ENCODE measurements around the gene UBE2M.
A peak's percentile ranks its signal among the peaks of the same experiment; 100 is the strongest.
"Not testable (repeated sequence)": the region's sequence is repeated elsewhere in the genome, so short reads cannot be mapped to it uniquely, and the experiment has no call there.

The UBE2M gene

GRCh38 chr19:58558066-58558622, at the start of gene UBE2M:
Gene UBE2M, minus strand, starts transcription at chr19:58558611. Its CDS starts 230 bp downstream, at chr19:58558381.
- ATAC-seq (no peak), DNase-seq (no peak)

- peak; percentile 3 for DNase-seq
- ATAC-seq, result not testable (repeated sequence)
Observed at GRCh38 chr19:58607213-58607612, 48.8 kb upstream of the UBE2M start.

DNA sequence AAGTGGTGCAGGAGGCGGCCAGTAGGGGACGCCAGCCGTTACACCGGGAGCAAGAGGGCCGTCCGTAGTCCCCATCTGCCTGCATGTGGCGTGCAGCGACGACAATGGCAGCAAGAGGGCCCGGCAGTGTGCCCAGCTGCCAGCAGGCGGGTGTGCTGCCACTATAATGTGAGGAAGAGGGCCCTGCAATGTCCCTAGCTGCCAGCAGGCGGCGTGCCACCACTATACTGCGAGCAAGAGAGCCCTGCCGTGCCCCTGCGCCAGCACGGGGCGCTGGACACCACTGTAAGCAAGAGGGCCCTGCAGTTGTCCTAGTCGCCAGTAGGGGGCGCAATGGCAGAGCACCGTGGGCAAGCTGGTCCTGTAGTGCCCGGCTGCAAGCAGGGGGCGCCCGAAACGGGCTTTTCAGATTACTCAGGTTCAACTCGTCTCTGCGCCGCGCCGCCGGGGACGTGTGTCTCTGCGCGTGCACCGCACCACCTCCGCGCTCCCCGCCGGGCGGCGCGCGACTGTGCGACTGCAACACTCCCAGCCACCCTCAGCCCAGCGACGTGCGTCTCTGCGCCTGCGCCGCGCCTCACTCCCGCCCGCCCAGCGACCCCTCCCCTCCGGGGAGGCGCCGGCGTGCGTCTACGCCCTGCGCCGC, 48.0 kb upstream of the UBE2M start:
- ATAC-seq, result not testable (repeated sequence)
- DNase-seq, result peak; percentile 4

- DNase-seq, result no peak
Observed at GRCh38 chr19:58586133-58586765, 27.8 kb upstream of the UBE2M start.

GRCh38 chr19:58585442-58586132, 27.2 kb upstream of the UBE2M start:
- DNase-seq, result no peak

More at GRCh38 chr19:58586133-58586765, 27.8 kb upstream of the UBE2M start:
- no peak for ATAC-seq

GRCh38 chr19:58584498-58585441, 26.4 kb upstream of the UBE2M start:
- DNase-seq (peak; percentile 2), ATAC-seq (no peak)

More at GRCh38 chr19:58585442-58586132, 27.2 kb upstream of the UBE2M start:
- ATAC-seq, result no peak

DNA sequence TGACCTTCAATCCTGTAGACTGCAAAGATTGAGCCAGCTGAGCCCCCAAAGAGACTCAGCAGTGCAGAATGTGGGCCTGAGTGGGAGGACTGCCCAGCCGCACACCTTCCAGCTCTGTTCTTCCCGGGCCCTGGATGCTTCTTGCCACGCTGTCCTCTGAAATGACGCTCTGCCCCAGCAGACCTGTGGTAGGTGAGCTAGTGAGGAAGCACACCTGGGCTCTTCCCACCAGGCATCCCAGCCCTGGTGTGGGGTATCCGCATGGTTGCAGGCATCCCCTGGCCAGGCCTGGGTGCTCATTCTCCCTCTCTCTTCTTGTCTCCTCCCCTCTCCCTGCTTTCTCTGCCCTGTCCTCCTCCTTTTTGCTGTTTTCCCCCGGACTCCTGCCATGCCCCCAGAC, 24.6 kb upstream of the UBE2M start:
- DNase-seq, result no peak
- ATAC-seq, result no peak

GRCh38 chr19:58581227-58582141, 23.1 kb upstream of the UBE2M start:
- ATAC-seq (peak; percentile 93), DNase-seq (peak; percentile 93)

- peak; percentile 3 for DNase-seq
- no peak for ATAC-seq
Observed at GRCh38 chr19:58579473-58580142, 21.2 kb upstream of the UBE2M start.

DNA sequence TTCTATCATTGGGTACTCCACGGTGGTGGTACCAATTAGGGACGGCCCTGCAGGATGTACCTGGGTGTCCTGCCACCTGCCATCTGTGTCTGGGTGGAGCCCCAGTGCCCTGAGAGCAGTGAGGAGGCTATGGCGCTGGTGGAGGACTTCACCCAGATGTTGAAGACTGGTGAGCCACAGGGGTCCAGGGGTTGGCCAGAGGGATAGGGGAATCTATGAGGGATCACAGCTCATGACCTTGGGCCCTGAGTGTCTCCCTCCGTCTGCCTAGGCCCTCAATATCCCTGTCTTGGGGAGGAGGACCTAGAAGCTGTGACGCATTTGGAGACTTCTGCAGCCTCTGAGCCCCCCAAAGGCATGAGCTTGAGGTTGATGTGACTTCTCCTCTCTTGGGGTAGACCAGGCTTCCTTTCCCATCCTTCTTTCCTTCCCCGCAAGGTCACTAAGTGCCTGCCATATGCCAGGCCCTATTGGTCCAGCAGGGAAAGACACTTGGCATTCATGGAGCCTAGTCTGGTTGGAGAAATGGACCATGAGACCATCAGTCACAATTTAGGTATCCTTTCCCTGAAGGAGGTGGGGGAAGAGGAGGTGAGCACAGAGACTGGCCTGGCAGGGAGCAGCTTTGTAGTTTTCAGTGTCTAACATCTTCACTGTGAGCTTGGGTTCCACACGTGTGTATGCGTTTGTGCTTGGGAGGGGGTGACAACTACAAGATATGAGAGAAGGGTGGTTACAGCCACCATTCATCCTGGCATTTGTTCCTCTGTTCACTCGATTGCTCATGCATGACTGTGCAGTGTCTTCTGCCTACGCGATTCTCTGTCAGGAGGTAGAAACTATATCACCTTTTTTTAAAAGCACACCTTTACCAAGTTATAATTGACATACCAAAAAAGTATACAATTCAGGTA, 19.9 kb upstream of the UBE2M start:
- peak; percentile 19 for DNase-seq
- ATAC-seq, result no peak

DNA sequence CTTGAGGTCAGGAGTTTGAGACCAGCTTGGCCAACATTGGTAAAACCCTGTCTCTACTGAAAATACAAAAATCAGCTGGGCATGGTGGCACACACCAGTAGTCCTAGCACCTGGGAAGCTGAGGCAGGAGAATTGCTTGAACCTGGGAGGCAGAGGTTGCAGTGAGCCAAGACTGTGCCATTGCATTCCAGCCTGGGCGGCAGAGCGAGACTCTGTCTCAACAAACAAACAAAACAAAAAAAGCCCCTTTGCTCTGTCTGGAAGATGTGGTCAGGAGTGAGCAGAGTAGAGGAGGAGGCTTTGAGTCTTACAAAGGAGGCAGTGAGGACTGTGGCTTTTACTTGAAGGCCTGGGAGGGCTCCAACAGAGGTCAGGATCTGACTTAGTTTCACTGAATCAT, 19.2 kb upstream of the UBE2M start:
- DNase-seq, result peak; percentile 3
- not testable (repeated sequence) for ATAC-seq

- peak; percentile 86 for DNase-seq
- ATAC-seq, result peak; percentile 50
Observed at GRCh38 chr19:58575183-58576041, 17.0 kb upstream of the UBE2M start.

DNA sequence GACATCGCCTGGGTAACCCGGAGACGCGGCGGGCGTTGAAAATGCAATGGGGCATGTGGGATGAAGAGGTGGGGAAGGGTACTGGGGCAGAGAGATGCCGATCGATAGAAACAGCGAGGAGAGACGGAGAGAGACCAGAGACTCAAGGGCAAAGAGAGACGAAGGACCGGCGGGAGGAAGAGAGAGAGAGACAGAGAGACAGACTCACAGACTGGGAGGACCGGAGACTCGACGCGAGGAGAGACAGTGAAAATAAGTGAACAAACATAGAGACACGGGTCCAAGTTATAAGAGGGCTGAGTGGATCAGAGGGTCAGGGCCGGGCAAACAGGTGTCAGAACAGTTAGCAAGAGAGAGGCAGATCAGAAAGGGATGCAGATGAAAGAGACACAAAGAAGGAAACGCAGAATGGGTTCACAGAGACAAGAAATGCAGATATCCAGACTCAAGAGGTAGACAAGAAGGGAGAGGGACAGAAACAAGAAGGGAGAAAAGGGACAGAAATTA, 15.3 kb upstream of the UBE2M start:
- DNase-seq (no peak), ATAC-seq (no peak)

DNA sequence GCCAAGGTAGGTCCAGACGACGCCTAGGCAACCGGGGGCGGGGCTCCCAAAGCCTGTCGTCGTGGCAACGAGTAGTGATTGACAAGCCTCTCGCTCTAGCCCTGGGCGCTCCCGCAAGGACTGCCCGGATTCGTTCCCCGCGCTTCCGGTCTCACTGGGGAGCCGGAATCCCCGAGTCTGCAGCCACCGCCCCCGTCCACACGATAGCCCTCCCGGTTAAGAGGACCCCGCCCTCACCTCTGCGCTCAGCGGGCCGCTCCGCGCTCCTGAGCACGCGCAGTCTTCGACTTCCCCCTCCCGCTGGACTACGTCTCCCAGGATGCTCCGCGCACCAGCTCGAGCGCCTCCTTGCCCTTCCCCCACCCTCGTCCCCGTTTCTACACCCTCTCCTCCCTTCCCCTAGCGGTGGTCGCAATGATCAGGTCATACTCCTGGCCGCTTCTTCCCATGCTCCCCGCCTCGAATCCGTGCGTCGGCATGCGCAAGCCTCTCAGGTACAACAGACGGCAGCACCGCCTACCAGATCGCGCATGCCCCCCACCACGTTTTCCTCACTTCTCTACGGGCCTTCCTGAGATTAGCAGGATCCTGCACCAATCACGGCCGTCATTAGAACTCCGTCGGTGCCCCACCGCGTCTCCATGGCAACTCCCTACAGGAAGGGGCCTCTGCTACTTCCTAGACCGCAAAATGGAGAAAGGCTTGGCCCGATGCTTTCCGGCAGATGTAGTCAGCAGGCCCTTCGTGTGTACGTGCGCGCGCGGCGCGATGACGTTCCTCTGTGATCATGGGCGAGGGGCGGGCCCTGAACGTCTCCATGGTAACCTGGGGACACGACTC, 14.6 kb upstream of the UBE2M start, which contains the start of gene MZF1:
MZF1 (minus strand) TSS at position 518 of the 840 bp plus-strand sequence. CDS start 1,946 bp downstream, outside the sequence.
- peak; percentile 68 for ATAC-seq
- DNase-seq, result peak; percentile 99

DNA sequence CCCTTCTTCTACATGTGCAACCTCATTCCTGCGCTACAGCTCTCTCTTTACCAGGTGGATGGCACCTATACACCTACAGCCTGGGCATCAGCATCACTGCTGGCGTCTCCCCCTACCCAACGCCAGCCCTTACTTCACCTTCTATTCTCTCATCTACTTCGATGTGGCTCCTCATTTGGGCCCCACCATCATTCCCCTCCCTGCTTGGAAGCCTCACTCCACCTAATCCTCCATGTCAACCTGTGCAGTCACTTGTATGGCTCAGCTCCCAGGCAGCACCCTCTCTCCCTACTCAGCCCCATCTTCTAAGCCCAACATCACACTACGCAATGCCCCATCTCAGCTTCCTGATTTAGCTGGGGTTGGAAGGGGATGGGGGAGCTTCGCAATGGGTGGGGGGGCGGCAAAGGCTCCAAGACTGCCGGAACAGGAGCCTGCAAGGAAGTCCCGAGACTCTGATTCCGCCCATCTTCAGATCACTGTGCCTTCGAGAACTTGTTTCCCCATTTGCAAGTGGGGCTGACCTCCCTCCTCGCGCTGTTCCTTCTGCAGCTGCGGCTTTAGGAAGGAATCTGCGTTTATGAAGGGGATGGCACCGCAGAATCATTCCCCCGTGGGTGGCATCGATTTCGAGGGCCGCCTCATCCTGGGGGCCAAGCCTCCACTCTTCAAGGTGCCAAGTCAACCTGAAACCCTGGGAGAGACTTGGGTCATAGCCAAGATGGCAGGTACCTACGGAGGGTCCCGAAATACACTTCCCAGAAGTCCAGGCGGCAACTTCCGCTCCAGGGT, 13.8 kb upstream of the UBE2M start:
- DNase-seq (no peak), ATAC-seq (no peak)

- DNase-seq (peak; percentile 6), ATAC-seq (no peak)
Observed at GRCh38 chr19:58571575-58571947, 13.2 kb upstream of the UBE2M start.
